Measurements from ENCODE around the gene STXBP3.

DNA sequence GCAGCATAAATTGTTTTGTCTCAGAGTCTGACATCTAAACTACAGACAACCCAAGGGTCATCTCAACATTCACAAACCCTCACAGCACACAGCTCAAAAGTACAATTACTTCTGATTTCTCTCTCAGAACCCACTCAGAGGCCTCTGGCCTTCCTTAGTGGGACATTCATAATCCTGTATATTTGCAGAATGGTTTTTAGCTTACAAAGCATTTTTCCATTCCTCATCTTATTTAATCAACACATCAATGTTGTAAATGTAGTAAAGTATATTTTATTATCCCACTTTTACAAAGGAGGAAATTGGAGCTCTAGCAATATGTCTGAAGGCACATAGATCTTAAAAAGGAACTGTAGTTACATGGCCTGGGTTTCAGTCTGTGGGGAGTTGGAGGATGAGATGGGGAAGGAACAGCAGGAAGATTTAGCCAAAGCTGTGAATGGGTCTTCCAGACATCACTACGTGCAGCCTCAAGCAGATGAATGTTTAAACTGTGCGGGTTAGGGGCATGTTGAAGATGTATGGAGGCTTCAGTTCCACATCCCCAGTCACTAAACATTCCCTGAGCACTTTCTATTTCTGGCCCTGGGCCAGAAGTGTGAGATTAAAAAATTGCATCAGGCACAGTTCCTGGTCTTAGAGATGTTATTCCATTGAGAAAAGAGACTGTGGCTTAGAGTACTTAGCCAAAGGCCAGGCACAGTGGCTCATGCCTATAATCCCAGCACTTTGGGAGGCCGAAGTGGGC lies 97.1 kb downstream of the STXBP3 start:
- TF ChIP-seq EZH2 (IDR thresholded peaks at IDR 0.05; ENCODE audit: low read length, missing control alignments): no peak
- TF ChIP-seq, protein P1, sequence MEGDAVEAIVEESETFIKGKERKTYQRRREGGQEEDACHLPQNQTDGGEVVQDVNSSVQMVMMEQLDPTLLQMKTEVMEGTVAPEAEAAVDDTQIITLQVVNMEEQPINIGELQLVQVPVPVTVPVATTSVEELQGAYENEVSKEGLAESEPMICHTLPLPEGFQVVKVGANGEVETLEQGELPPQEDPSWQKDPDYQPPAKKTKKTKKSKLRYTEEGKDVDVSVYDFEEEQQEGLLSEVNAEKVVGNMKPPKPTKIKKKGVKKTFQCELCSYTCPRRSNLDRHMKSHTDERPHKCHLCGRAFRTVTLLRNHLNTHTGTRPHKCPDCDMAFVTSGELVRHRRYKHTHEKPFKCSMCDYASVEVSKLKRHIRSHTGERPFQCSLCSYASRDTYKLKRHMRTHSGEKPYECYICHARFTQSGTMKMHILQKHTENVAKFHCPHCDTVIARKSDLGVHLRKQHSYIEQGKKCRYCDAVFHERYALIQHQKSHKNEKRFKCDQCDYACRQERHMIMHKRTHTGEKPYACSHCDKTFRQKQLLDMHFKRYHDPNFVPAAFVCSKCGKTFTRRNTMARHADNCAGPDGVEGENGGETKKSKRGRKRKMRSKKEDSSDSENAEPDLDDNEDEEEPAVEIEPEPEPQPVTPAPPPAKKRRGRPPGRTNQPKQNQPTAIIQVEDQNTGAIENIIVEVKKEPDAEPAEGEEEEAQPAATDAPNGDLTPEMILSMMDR (conservative IDR thresholded peaks at IDR 0.05 in 1 of 2, IDR thresholded peaks at IDR 0.05 in 1 of 2; ENCODE audit: low read depth in 1 of 2, low read length in 2 of 2): no peak
